ENCODE results near the gene ZFAND4. TPM values are rescaled to one million over a fixed set of nuclear protein-coding genes. Genes with fewer than 3 reads are reported as not detected.

The ZFAND4 gene
- total and polyA plus RNA-seq, 2 donors from 2014 or later: 6.6 to 17.4 TPM

- DNase-seq: no peak
- no peaks in the 10 kb centered on the region for H3K27me3 ChIP-seq (ENCODE audit: control insufficient read depth, insufficient read depth, low read length)
- H3K9ac ChIP-seq (ENCODE audit: low read length in 3 of 3): no peak overlapping the region
- FAIRE-seq: no peak
- peaks cover 2 to 22% (median 9%) of the 10 kb centered on the region in 3 donors for H3K36me3 ChIP-seq (ENCODE audit: control insufficient read depth in 2 of 3, insufficient read depth in 3 of 3, low read length in 3 of 3)
- H3K27ac ChIP-seq (ENCODE audit: low read depth in 2 of 2, low read length in 2 of 2): no peak overlapping the region
- intact Hi-C loops (cut with DNase I): no loop called here
- no peak overlapping the region for H3K4me3 ChIP-seq (ENCODE audit: low read length in 3 of 3)
- H3K9me3 ChIP-seq (ENCODE audit: control insufficient read depth in 2 of 3, insufficient read depth in 1 of 3, low read length in 3 of 3): no peaks in the 10 kb centered on the region
- TF ChIP-seq CTCF (IDR thresholded peaks at IDR 0.05; ENCODE audit: borderline replicate concordance, extremely low read depth, insufficient read depth): no peak
- H3K4me1 ChIP-seq (ENCODE audit: control insufficient read depth in 2 of 3, insufficient read depth in 2 of 3, low read depth in 1 of 3, low read length in 3 of 3): no peaks in the 10 kb centered on the region
Measured at GRCh38 chr10:45646384-45647050, 26.1 kb downstream of the ZFAND4 start.

- no peak overlapping the region for H3K27ac ChIP-seq (ENCODE audit: low read depth in 2 of 2, low read length in 2 of 2)
- H3K9me3 ChIP-seq (ENCODE audit: control insufficient read depth in 2 of 3, insufficient read depth in 1 of 3, low read length in 3 of 3): no peaks in the 10 kb centered on the region
- H3K4me3 ChIP-seq (ENCODE audit: low read length in 3 of 3): no peak overlapping the region
- H3K9ac ChIP-seq (ENCODE audit: low read length in 3 of 3): no peak overlapping the region
- H3K4me1 ChIP-seq (ENCODE audit: control insufficient read depth in 2 of 3, insufficient read depth in 2 of 3, low read depth in 1 of 3, low read length in 3 of 3): no peaks in the 10 kb centered on the region
- no peaks in the 10 kb centered on the region for H3K27me3 ChIP-seq (ENCODE audit: control insufficient read depth, insufficient read depth, low read length)
- intact Hi-C loops (cut with DNase I): no loop called here
- H3K36me3 ChIP-seq (ENCODE audit: control insufficient read depth in 2 of 3, insufficient read depth in 3 of 3, low read length in 3 of 3): peaks cover 2 to 16% (median 8%) of the 10 kb centered on the region in 3 donors
- DNase-seq (no peak), FAIRE-seq (no peak)
- TF ChIP-seq CTCF (IDR thresholded peaks at IDR 0.05; ENCODE audit: borderline replicate concordance, extremely low read depth, insufficient read depth): no peak
Measured at GRCh38 chr10:45644527-45644926, 28.0 kb downstream of the ZFAND4 start.

- FAIRE-seq: no peak
- peaks cover 0 to 2% (median 0%) of the 10 kb centered on the region in 3 donors for H3K36me3 ChIP-seq (ENCODE audit: control insufficient read depth in 2 of 3, insufficient read depth in 3 of 3, low read length in 3 of 3)
- H3K27me3 ChIP-seq (ENCODE audit: control insufficient read depth, insufficient read depth, low read length): no peaks in the 10 kb centered on the region
- H3K27ac ChIP-seq (ENCODE audit: low read depth in 2 of 2, low read length in 2 of 2): no peak overlapping the region
- no peak overlapping the region for H3K9ac ChIP-seq (ENCODE audit: low read length in 3 of 3)
- intact Hi-C loops (cut with DNase I): no loop called here
- DNase-seq: no peak
- TF ChIP-seq CTCF (IDR thresholded peaks at IDR 0.05; ENCODE audit: borderline replicate concordance, extremely low read depth, insufficient read depth): no peak
- no peaks in the 10 kb centered on the region for H3K4me1 ChIP-seq (ENCODE audit: control insufficient read depth in 2 of 3, insufficient read depth in 2 of 3, low read depth in 1 of 3, low read length in 3 of 3)
- no peaks in the 10 kb centered on the region for H3K9me3 ChIP-seq (ENCODE audit: control insufficient read depth in 2 of 3, insufficient read depth in 1 of 3, low read length in 3 of 3)
- H3K4me3 ChIP-seq (ENCODE audit: low read length in 3 of 3): no peak overlapping the region
Measured at GRCh38 chr10:45640941-45641340, 31.6 kb downstream of the ZFAND4 start.

GRCh38 chr10:45640049-45640448 is 32.5 kb downstream of the ZFAND4 start:
- intact Hi-C loops (cut with DNase I): no loop called here
- Histone ChIP-seq H3K4me1 (ENCODE audit: control insufficient read depth in 2 of 3, insufficient read depth in 2 of 3, low read depth in 1 of 3, low read length in 3 of 3) (no peaks in the 10 kb centered on the region), H3K36me3 (ENCODE audit: control insufficient read depth in 2 of 3, insufficient read depth in 3 of 3, low read length in 3 of 3) (peaks cover 0 to 2% (median 0%) of the 10 kb centered on the region in 3 donors), H3K9ac (ENCODE audit: low read length in 3 of 3) (no peak overlapping the region), H3K4me3 (ENCODE audit: low read length in 3 of 3) (no peak overlapping the region), H3K27ac (ENCODE audit: low read depth in 2 of 2, low read length in 2 of 2) (no peak overlapping the region), H3K9me3 (ENCODE audit: control insufficient read depth in 2 of 3, insufficient read depth in 1 of 3, low read length in 3 of 3) (no peaks in the 10 kb centered on the region), H3K27me3 (ENCODE audit: control insufficient read depth, insufficient read depth, low read length) (no peaks in the 10 kb centered on the region)
- no peak for TF ChIP-seq CTCF (IDR thresholded peaks at IDR 0.05; ENCODE audit: borderline replicate concordance, extremely low read depth, insufficient read depth)
- FAIRE-seq (no peak), DNase-seq (no peak)
